ENCODE results near the gene TMEM217.

- TF ChIP-seq RBAK (tag by site-specific recombination; IDR thresholded peaks at IDR 0.05) (no peak), REST (tag by site-specific recombination; IDR thresholded peaks at IDR 0.05) (no peak), ZNF580 (tag by site-specific recombination; IDR thresholded peaks at IDR 0.05) (no peak), CTCF (tag by site-specific recombination; IDR thresholded peaks at IDR 0.05) (no peak), ZBTB7A (tag by site-specific recombination; IDR thresholded peaks at IDR 0.05; ENCODE audit: low read depth) (no peak), ZFHX2 (tag by site-specific recombination; conservative IDR thresholded peaks at IDR 0.05) (no peak), PRDM4 (tag by site-specific recombination; IDR thresholded peaks at IDR 0.05) (no peak), ZNF184 (tag by site-specific recombination; IDR thresholded peaks at IDR 0.05) (no peak), PATZ1 (tag by site-specific recombination; IDR thresholded peaks at IDR 0.05) (no peak), ZSCAN5A (tag by site-specific recombination; IDR thresholded peaks at IDR 0.05) (no peak), ZNF174 (tag by site-specific recombination; IDR thresholded peaks at IDR 0.05) (no peak)
Observed at GRCh38 chr6:37192666-37193065, 65.3 kb downstream of the TMEM217 start.
